H9 (cell line): ENCODE data around the gene THSD7B. TPM values are rescaled to one million over a fixed set of nuclear protein-coding genes. Genes with fewer than 3 reads are reported as not detected.

Experiments used
- DNase-seq: peaks from one replicate; pipeline ENCODE4 v3.0.0-alpha.2; 2017
- H2AFZ ChIP-seq: one replicate; pipeline ENCODE4 v1.6.1; 2013; ENCODE audit warnings: mild to moderate bottlenecking, low read length, control low read depth, moderate library complexity
- H2AK5ac ChIP-seq: 2 replicates; pipeline ENCODE4 v1.6.1; 2013; ENCODE audit warnings: low read length, control low read depth, mixed read lengths; ENCODE audit not compliant: insufficient read length
- H2BK120ac ChIP-seq: one replicate; pipeline ENCODE4 v1.6.1; 2013; ENCODE audit warnings: low read depth, mild to moderate bottlenecking, low read length, control low read depth, inconsistent platforms; ENCODE audit not compliant: poor library complexity, severe bottlenecking
- H2BK12ac ChIP-seq: 2 replicates; pipeline ENCODE4 v1.6.1; 2013; ENCODE audit warnings: low read length, control low read depth, mixed read lengths, low read depth; ENCODE audit not compliant: insufficient read length
- H2BK15ac ChIP-seq: 2 replicates; pipeline ENCODE4 v1.6.1; 2013; ENCODE audit warnings: low read depth, low read length, control low read depth
- H2BK20ac ChIP-seq: one replicate; pipeline ENCODE4 v1.6.1; 2013; ENCODE audit warnings: low read depth, mild to moderate bottlenecking, low read length, control low read depth, inconsistent platforms; ENCODE audit not compliant: poor library complexity, severe bottlenecking
- H2BK5ac ChIP-seq: 2 replicates; pipeline ENCODE4 v1.6.1; 2013; ENCODE audit warnings: low read length, control low read depth, mixed read lengths; ENCODE audit not compliant: insufficient read length
- H3K14ac ChIP-seq: 2 replicates; pipeline ENCODE4 v1.6.1; 2013; ENCODE audit warnings: low read length, control low read depth; ENCODE audit not compliant: insufficient read depth
- H3K18ac ChIP-seq: 2 replicates; pipeline ENCODE4 v1.6.1; 2013; ENCODE audit warnings: low read depth, mild to moderate bottlenecking, mixed read lengths, low read length, control low read depth; ENCODE audit not compliant: insufficient read length
- H3K23ac ChIP-seq: 2 replicates; pipeline ENCODE4 v1.6.1; 2013; ENCODE audit warnings: low read length, control low read depth, mixed read lengths, low read depth; ENCODE audit not compliant: insufficient read length
- H3K23me2 ChIP-seq: 2 replicates; pipeline ENCODE4 v1.6.1; 2013; ENCODE audit warnings: low read depth, mild to moderate bottlenecking, mixed read lengths, low read length, control low read depth; ENCODE audit not compliant: insufficient read length, poor library complexity, severe bottlenecking
- H3K27ac ChIP-seq: 2 replicates; pipeline ENCODE4 v1.5.1; 2013; ENCODE audit warnings: low read length, control low read depth, mixed read lengths, low read depth; ENCODE audit not compliant: insufficient read length
- H3K27me3 ChIP-seq: 2 replicates; pipeline ENCODE4 v1.6.1; 2013; ENCODE audit warnings: low read length, control low read depth, inconsistent platforms; ENCODE audit not compliant: insufficient read depth
- H3K4ac ChIP-seq: 2 replicates; pipeline ENCODE4 v1.6.1; 2013; ENCODE audit warnings: low read depth, mild to moderate bottlenecking, control low read depth, inconsistent platforms, low read length, moderate library complexity
- H3K4me1 ChIP-seq: 2 replicates; pipeline ENCODE4 v1.6.1; 2013; ENCODE audit warnings: low read length, control low read depth, inconsistent platforms; ENCODE audit not compliant: insufficient read depth
- H3K4me2 ChIP-seq: 2 replicates; pipeline ENCODE4 v1.6.1; 2013; ENCODE audit warnings: low read length, control low read depth, mixed read lengths; ENCODE audit not compliant: insufficient read length, insufficient read depth
- H3K56ac ChIP-seq: 2 replicates; pipeline ENCODE4 v1.6.1; 2013; ENCODE audit warnings: low read depth, mild to moderate bottlenecking, mixed read lengths, low read length, control low read depth; ENCODE audit not compliant: insufficient read length
- H3K79me1 ChIP-seq: 2 replicates; pipeline ENCODE4 v1.6.1; 2013; ENCODE audit warnings: low read depth, mild to moderate bottlenecking, moderate library complexity, low read length, control low read depth, inconsistent platforms; ENCODE audit not compliant: insufficient read depth, poor library complexity, severe bottlenecking
- H3K79me2 ChIP-seq: 2 replicates; pipeline ENCODE4 v1.6.1; 2013; ENCODE audit warnings: low read length, control low read depth, inconsistent platforms; ENCODE audit not compliant: insufficient read depth
- H3K9ac ChIP-seq: 2 replicates; pipeline ENCODE4 v1.6.1; 2013; ENCODE audit warnings: low read length, control low read depth, mixed read lengths; ENCODE audit not compliant: insufficient read length; ENCODE audit errors: extremely low read depth
- H3K9me3 ChIP-seq: one replicate; pipeline ENCODE4 v1.6.1; 2013; ENCODE audit warnings: low read depth, low read length, inconsistent platforms; ENCODE audit not compliant: control insufficient read depth
- H3T11ph ChIP-seq: one replicate; pipeline ENCODE4 v1.6.1; 2013; ENCODE audit warnings: mild to moderate bottlenecking, low read length, control low read depth, inconsistent platforms
- H4K20me1 ChIP-seq: one replicate; pipeline ENCODE4 v1.6.1; 2013; ENCODE audit not compliant: control insufficient read depth, insufficient read length, insufficient read depth
- H4K5ac ChIP-seq: 2 replicates; pipeline ENCODE4 v1.6.1; 2013; ENCODE audit warnings: low read depth, mild to moderate bottlenecking, mixed read lengths, low read length, control low read depth; ENCODE audit not compliant: insufficient read length
- H4K8ac ChIP-seq: replicated peaks from 2 replicates; pipeline ENCODE4 v1.6.1; 2013; ENCODE audit warnings: low read length, control low read depth, mixed read lengths, low read depth; ENCODE audit not compliant: insufficient read length
- H4K91ac ChIP-seq: 2 replicates; pipeline ENCODE4 v1.6.1; 2013; ENCODE audit warnings: low read depth, mild to moderate bottlenecking, moderate library complexity, mixed read lengths, low read length, control low read depth; ENCODE audit not compliant: insufficient read length
- H3K27ac Mint-ChIP-seq, 3 experiments: 2 replicates in 2 of 3; 3 replicates in 1 of 3; pipeline ENCODE4 v1.8.0; 2020 to 2021; ENCODE audit warnings: mixed read lengths in 3 of 3, mild to moderate bottlenecking in 1 of 3, moderate library complexity in 1 of 3
- H3K27me3 Mint-ChIP-seq: 2 replicates; pipeline ENCODE4 v1.8.0; 2021; ENCODE audit warnings: low read depth, mild to moderate bottlenecking, moderate library complexity, mixed read lengths
- H3K36me3 Mint-ChIP-seq, 3 experiments: 2 replicates in 2 of 3; 3 replicates in 1 of 3; pipeline ENCODE4 v1.8.0; 2020 to 2021; ENCODE audit warnings: low read depth in 3 of 3, mixed read lengths in 3 of 3; ENCODE audit not compliant: insufficient read depth in 1 of 3
- H3K4me1 Mint-ChIP-seq, 2 experiments: 2 replicates each; pipeline ENCODE4 v1.8.0; 2020; ENCODE audit warnings: mixed read lengths in 2 of 2
- H3K4me3 Mint-ChIP-seq, 2 experiments: 2 replicates in 1 of 2; 3 replicates in 1 of 2; pipeline ENCODE4 v1.8.0; 2020 to 2021; ENCODE audit warnings: mild to moderate bottlenecking in 2 of 2, mixed read lengths in 2 of 2, moderate library complexity in 1 of 2
- H3K9me3 Mint-ChIP-seq, 2 experiments: 2 replicates in 1 of 2; 3 replicates in 1 of 2; pipeline ENCODE4 v1.8.0; 2020; ENCODE audit warnings: mild to moderate bottlenecking in 2 of 2, mixed read lengths in 2 of 2, moderate library complexity in 1 of 2
- WGBS: extraction: QIAGEN DNeasy Blood & Tissue Kit; methylation state at CpG from one replicate; pipeline ENCODE4 v1.1.7; 2013; ENCODE audit warnings: missing lambda C conversion rate, low lambda C conversion rate, mixed read lengths; ENCODE audit not compliant: insufficient read length; ENCODE audit errors: extremely low coverage; 5-methylcytosine and 5-hydroxymethylcytosine counted together
- total RNA-seq: library from RNA; stranded (reverse); gene quantifications from 2 replicates; pipeline ENCODE4 v1.2.1, GENCODE V29; 2021
- TF ChIP-seq, protein P1 (sequence below): fragments of 200-600 bp; sonication (generic); conservative IDR thresholded peaks from 3 replicates; pipeline ENCODE4 v1.8.0; 2021; ENCODE audit warnings: antibody characterized with exemption, mild to moderate bottlenecking

The THSD7B gene
- total RNA-seq, 1 experiment from 2014 or later: 0.85 TPM

DNA sequence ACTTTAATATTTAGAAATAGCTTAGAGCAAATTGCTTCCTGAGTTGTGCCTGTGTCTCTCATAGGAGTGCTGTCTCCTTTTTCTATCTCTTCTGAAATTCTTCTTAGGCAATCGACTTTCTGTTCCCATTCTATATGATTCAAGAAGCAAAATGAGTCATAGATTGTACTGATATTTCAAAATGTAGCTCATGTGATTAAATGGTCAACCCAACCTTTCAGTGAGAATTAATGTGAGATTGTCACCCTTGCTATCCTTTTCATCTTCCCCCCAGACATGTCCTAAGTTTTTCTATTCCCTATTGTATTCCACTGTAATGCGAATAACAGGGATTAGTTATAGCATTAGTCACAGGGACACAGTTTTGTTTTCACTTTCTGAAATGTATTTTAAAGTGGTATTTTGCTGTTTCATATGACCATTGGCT, 413.6 kb downstream of the THSD7B start:
- Histone ChIP-seq H3K9me3 (no peaks in the 10 kb centered on the region), H3K79me1 (no peaks in the 10 kb centered on the region), H3K23me2 (no peaks in the 10 kb centered on the region), H3K79me2 (no peaks in the 10 kb centered on the region), H3K18ac (no peak overlapping the region), H2AFZ (no peak overlapping the region), H3K27ac (no peak overlapping the region), H2BK12ac (no peak overlapping the region), H3K14ac (no peak overlapping the region), H3T11ph (no peak overlapping the region), H2AK5ac (no peak overlapping the region), H3K9ac (no peak overlapping the region), H3K4ac (no peak overlapping the region), H3K27me3 (no peaks in the 10 kb centered on the region), H3K4me1 (no peaks in the 10 kb centered on the region; the same call in 1 of the 2 replicates), H3K56ac (no peak overlapping the region), H4K20me1 (no peaks in the 10 kb centered on the region), H3K4me2 (no peak overlapping the region), H4K8ac (no peak overlapping the region), H2BK20ac (no peak overlapping the region), H2BK5ac (no peak overlapping the region), H4K91ac (no peak overlapping the region), H2BK120ac (no peak overlapping the region), H4K5ac (no peak overlapping the region), H2BK15ac (no peak overlapping the region), H3K23ac (no peak overlapping the region)
- no peak for DNase-seq
- peak overlapping the region in 1 of 3 experiments; percentile 19; a peak in 1 of 7 replicates for H3K27ac Mint-ChIP-seq
- peaks cover 6 to 11% of the 10 kb centered on the region in 2 experiments; a peak in 2 of 4 replicates for H3K4me1 Mint-ChIP-seq
- TF ChIP-seq, protein P1, sequence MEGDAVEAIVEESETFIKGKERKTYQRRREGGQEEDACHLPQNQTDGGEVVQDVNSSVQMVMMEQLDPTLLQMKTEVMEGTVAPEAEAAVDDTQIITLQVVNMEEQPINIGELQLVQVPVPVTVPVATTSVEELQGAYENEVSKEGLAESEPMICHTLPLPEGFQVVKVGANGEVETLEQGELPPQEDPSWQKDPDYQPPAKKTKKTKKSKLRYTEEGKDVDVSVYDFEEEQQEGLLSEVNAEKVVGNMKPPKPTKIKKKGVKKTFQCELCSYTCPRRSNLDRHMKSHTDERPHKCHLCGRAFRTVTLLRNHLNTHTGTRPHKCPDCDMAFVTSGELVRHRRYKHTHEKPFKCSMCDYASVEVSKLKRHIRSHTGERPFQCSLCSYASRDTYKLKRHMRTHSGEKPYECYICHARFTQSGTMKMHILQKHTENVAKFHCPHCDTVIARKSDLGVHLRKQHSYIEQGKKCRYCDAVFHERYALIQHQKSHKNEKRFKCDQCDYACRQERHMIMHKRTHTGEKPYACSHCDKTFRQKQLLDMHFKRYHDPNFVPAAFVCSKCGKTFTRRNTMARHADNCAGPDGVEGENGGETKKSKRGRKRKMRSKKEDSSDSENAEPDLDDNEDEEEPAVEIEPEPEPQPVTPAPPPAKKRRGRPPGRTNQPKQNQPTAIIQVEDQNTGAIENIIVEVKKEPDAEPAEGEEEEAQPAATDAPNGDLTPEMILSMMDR: no peak
- H3K9me3 Mint-ChIP-seq: no peaks in the 10 kb centered on the region
- H3K36me3 Mint-ChIP-seq: no peaks in the 10 kb centered on the region
- H3K27me3 Mint-ChIP-seq: no peaks in the 10 kb centered on the region
- H3K4me3 Mint-ChIP-seq: no peak overlapping the region
- no CpG with 5 or more reads among the region's 2 CpGs for WGBS
